Measurements from ENCODE around the gene ACSM2B. TPM values are rescaled to one million over a fixed set of nuclear protein-coding genes. Genes with fewer than 3 reads are reported as not detected.
"Not testable (repeated sequence)": the region's sequence is repeated elsewhere in the genome, so short reads cannot be mapped to it uniquely, and the experiment has no call there.

The ACSM2B gene
- total RNA-seq, 1 donor from 2014 or later, result not detected

DNA sequence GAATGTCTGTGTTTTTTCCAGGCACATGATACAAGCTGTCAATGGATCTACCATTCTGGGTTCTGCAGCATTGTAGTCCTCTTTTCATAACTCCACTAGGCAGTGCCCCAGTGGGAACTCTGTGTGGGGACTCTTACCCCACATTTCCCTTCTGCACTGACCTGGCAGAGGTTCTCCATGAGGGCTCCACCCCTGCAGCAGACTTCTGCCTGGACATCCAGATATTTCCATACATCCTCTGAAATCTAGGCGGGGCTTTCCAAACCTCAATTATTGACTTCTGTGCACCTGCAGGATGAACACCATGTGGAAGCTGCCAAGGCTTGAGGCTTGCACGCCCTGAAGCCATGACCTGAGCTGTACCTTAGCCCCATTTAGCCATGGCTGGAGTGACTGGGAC lies 68.9 kb downstream of the ACSM2B start:
- Mint-ChIP-seq H3K27ac (ENCODE audit: unreplicated experiment) (no peak overlapping the region), H3K36me3 (ENCODE audit: unreplicated experiment) (peaks cover 15% of the 10 kb centered on the region), H3K4me1 (ENCODE audit: low read depth, unreplicated experiment) (no peaks in the 10 kb centered on the region)

DNA sequence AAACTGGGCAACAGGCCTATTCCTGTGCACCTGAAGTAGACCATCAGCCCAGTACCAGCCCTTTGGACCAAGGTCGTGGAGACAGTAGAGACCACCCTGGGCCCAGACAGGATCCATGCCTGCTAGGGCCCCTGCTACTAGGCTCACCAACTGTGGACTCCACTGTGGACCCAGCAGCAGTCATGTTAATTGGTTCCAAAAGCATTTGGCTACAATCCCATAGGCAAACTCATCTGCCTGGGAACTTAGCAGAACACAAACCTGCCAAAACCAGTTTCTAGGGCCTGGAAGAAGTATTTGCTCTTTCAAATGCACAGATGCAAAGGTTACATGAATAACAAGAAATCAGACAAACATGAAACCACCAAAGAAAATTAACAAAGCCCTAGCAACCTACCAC lies 71.7 kb downstream of the ACSM2B start:
- TF ChIP-seq, protein P1, sequence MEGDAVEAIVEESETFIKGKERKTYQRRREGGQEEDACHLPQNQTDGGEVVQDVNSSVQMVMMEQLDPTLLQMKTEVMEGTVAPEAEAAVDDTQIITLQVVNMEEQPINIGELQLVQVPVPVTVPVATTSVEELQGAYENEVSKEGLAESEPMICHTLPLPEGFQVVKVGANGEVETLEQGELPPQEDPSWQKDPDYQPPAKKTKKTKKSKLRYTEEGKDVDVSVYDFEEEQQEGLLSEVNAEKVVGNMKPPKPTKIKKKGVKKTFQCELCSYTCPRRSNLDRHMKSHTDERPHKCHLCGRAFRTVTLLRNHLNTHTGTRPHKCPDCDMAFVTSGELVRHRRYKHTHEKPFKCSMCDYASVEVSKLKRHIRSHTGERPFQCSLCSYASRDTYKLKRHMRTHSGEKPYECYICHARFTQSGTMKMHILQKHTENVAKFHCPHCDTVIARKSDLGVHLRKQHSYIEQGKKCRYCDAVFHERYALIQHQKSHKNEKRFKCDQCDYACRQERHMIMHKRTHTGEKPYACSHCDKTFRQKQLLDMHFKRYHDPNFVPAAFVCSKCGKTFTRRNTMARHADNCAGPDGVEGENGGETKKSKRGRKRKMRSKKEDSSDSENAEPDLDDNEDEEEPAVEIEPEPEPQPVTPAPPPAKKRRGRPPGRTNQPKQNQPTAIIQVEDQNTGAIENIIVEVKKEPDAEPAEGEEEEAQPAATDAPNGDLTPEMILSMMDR (IDR thresholded peaks at IDR 0.05; ENCODE audit: partially characterized antibody, unreplicated experiment), result no peak
- H3K9me3 Mint-ChIP-seq (ENCODE audit: unreplicated experiment), result no peaks in the 10 kb centered on the region
- no peak for DNase-seq
- no peaks in the 10 kb centered on the region for H3K4me1 Mint-ChIP-seq (ENCODE audit: low read depth, unreplicated experiment)
- H3K27ac Mint-ChIP-seq (ENCODE audit: unreplicated experiment), result no peak overlapping the region
- H3K4me3 Mint-ChIP-seq (ENCODE audit: unreplicated experiment), result no peak overlapping the region
- H3K36me3 Mint-ChIP-seq (ENCODE audit: unreplicated experiment), result peaks cover 11% of the 10 kb centered on the region
- no peaks in the 10 kb centered on the region for H3K27me3 Mint-ChIP-seq (ENCODE audit: unreplicated experiment)

More for the DNA sequence above, 68.9 kb downstream of the ACSM2B start:
- Mint-ChIP-seq H3K9me3 (ENCODE audit: unreplicated experiment) (peaks cover 2% of the 10 kb centered on the region), H3K4me3 (ENCODE audit: unreplicated experiment) (no peak overlapping the region), H3K27me3 (ENCODE audit: unreplicated experiment) (peaks cover 3% of the 10 kb centered on the region)
- TF ChIP-seq, protein P1 (IDR thresholded peaks at IDR 0.05; ENCODE audit: partially characterized antibody, unreplicated experiment), result no peak
- DNase-seq, result no peak

DNA sequence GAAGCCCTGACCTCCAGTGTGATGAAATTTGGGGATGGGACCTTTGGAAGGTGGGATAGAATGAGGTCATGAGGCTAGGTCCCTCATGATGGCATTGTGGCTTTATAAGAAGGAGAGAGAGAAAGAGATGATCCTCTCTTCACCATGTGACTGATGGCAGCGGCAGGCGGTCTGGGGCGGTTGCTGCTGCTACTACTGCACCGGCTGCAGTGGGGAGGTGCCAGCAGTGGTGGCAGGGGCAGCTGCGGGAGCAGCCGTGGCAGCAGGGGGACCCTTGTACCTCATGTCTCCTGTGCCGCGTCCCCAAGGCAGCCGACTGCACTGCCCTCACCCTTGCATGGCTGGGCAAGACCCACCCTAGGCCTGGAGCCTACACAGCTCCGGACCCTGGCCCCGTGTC lies 84.7 kb downstream of the ACSM2B start:
- H3K4me1 Mint-ChIP-seq (ENCODE audit: low read depth, unreplicated experiment); DNase-seq; H3K36me3 Mint-ChIP-seq (ENCODE audit: unreplicated experiment); H3K4me3 Mint-ChIP-seq (ENCODE audit: unreplicated experiment); H3K27ac Mint-ChIP-seq (ENCODE audit: unreplicated experiment); H3K9me3 Mint-ChIP-seq (ENCODE audit: unreplicated experiment); H3K27me3 Mint-ChIP-seq (ENCODE audit: unreplicated experiment): not testable (repeated sequence)

DNA sequence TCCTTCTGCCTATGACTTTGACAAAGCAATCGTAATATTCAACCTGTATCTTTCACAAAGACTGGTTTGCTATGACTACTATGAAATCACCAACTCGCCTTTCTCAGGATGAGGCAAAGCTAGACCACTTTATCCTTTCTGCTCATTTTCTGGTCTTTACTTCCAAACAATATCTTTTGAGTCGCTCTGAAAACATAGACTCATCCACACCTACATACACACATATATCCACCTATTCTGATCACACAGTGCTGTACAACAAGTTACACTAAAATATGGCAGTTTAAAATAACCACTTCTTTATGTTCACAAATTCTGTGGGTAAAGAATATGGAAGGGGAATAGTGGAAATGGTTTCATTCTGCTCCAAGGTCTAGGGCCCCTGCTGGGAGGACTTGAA lies 85.2 kb downstream of the ACSM2B start:
- H3K9me3 Mint-ChIP-seq (ENCODE audit: unreplicated experiment); H3K27me3 Mint-ChIP-seq (ENCODE audit: unreplicated experiment): not testable (repeated sequence)

More for the DNA sequence above, 85.2 kb downstream of the ACSM2B start:
- not testable (repeated sequence) for H3K4me3 Mint-ChIP-seq (ENCODE audit: unreplicated experiment); H3K4me1 Mint-ChIP-seq (ENCODE audit: low read depth, unreplicated experiment); DNase-seq; H3K27ac Mint-ChIP-seq (ENCODE audit: unreplicated experiment); H3K36me3 Mint-ChIP-seq (ENCODE audit: unreplicated experiment)

Other genes with a start within 250 kb of the ACSM2B start
- gene GP2, start 248.9 kb downstream of the ACSM2B start, total RNA-seq (ENCODE audit: unreplicated experiment), result not detected
- not detected for gene UMOD, start 223.7 kb downstream of the ACSM2B start, total RNA-seq (ENCODE audit: unreplicated experiment)
- gene PDILT, start 171.6 kb downstream of the ACSM2B start, total RNA-seq (ENCODE audit: unreplicated experiment), result not detected
- gene ACSM5, start 166.8 kb downstream of the ACSM2B start, total RNA-seq (ENCODE audit: unreplicated experiment), result not detected
- not detected for gene ACSM2A, start 124.8 kb downstream of the ACSM2B start, total RNA-seq (ENCODE audit: unreplicated experiment)
- gene ACSM1, start 121.3 kb upstream of the ACSM2B start, total RNA-seq (ENCODE audit: unreplicated experiment), result not detected
- 30.1 TPM for gene THUMPD1, start 165.5 kb upstream of the ACSM2B start, total RNA-seq (ENCODE audit: unreplicated experiment)
- gene ACSM3, start 187.6 kb upstream of the ACSM2B start, total RNA-seq (ENCODE audit: unreplicated experiment), result 0.91 TPM
- 14.2 TPM for gene ERI2, start 230.1 kb upstream of the ACSM2B start, total RNA-seq (ENCODE audit: unreplicated experiment)
- gene REXO5, start 230.2 kb upstream of the ACSM2B start, total RNA-seq (ENCODE audit: unreplicated experiment), result 5.9 TPM